ENCODE results near the gene INPP1. TPM values are rescaled to one million over a fixed set of nuclear protein-coding genes. Genes with fewer than 3 reads are reported as not detected.
"Not testable (repeated sequence)": the region's sequence is repeated elsewhere in the genome, so short reads cannot be mapped to it uniquely, and the experiment has no call there.

INPP1 gene
- total RNA-seq = 15.4 and 15.5 TPM in 2 replicates
- long read RNA-seq, transcript INPP1-201 (6 exons, 1,919 nt) = major isoform, 21 of 30 reads
- long read RNA-seq, partial matches to known transcripts = 1 of 30 reads
- long read RNA-seq, other reads (novel, unspliced or antisense) = 6 of 30 reads

- peak; percentile 34 for DNase-seq (ENCODE audit: low spot score, unreplicated experiment)
- Mint-ChIP-seq H3K27me3 (peaks cover 3% of the 10 kb centered on the region), H3K4me3 (ENCODE audit: low read depth) (peak within 1 kb of the TSS; percentile 80), H3K27ac (peak within 1 kb of the TSS; percentile 89), H3K9me3 (ENCODE audit: low read depth) (no peaks in the 10 kb centered on the region), H3K36me3 (ENCODE audit: insufficient read depth) (no peaks in the 10 kb centered on the region), H3K4me1 (ENCODE audit: low read depth) (peaks cover 7% of the 10 kb centered on the region)
- no peak for TF ChIP-seq CTCF (IDR thresholded peaks at IDR 0.05; ENCODE audit: unreplicated experiment)
These were observed at the start of gene INPP1 for GRCh38 chr2:190343536-190344275. TSS of gene INPP1 (plus strand) at chr2:190343589. CDS start at chr2:190360103, 16,514 bp downstream.

GRCh38 chr2:190297880-190298279 is 45.5 kb upstream of the INPP1 start:
- H3K36me3 Mint-ChIP-seq (ENCODE audit: insufficient read depth) = peaks cover 49% of the 10 kb centered on the region
- not testable (repeated sequence) for H3K27me3 Mint-ChIP-seq; H3K4me1 Mint-ChIP-seq (ENCODE audit: low read depth)

GRCh38 chr2:190301032-190301431 is 42.4 kb upstream of the INPP1 start:
- Mint-ChIP-seq H3K27ac (peak overlapping the region; percentile 68), H3K36me3 (ENCODE audit: insufficient read depth) (peaks cover 47% of the 10 kb centered on the region), H3K9me3 (ENCODE audit: low read depth) (peaks cover 18% of the 10 kb centered on the region), H3K27me3 (no peaks in the 10 kb centered on the region), H3K4me1 (ENCODE audit: low read depth) (peaks cover 4% of the 10 kb centered on the region), H3K4me3 (ENCODE audit: low read depth) (peak overlapping the region; percentile 5)
- no peak for DNase-seq (ENCODE audit: low spot score, unreplicated experiment)
- no peak for TF ChIP-seq CTCF (IDR thresholded peaks at IDR 0.05; ENCODE audit: unreplicated experiment)

More at GRCh38 chr2:190297880-190298279, 45.5 kb upstream of the INPP1 start:
- DNase-seq (ENCODE audit: low spot score, unreplicated experiment); H3K4me3 Mint-ChIP-seq (ENCODE audit: low read depth): not testable (repeated sequence)
- peaks cover 18% of the 10 kb centered on the region for H3K9me3 Mint-ChIP-seq (ENCODE audit: low read depth)
- H3K27ac Mint-ChIP-seq = peak overlapping the region; percentile 56

- Mint-ChIP-seq H3K36me3 (ENCODE audit: insufficient read depth) (peaks cover 42% of the 10 kb centered on the region), H3K4me3 (ENCODE audit: low read depth) (no peak overlapping the region), H3K27ac (peak overlapping the region; percentile 67), H3K9me3 (ENCODE audit: low read depth) (peaks cover 18% of the 10 kb centered on the region), H3K27me3 (no peaks in the 10 kb centered on the region), H3K4me1 (ENCODE audit: low read depth) (peaks cover 4% of the 10 kb centered on the region)
- no peak for TF ChIP-seq CTCF (IDR thresholded peaks at IDR 0.05; ENCODE audit: unreplicated experiment)
- no peak for DNase-seq (ENCODE audit: low spot score, unreplicated experiment)
These were observed 41.3 kb upstream of the INPP1 start for GRCh38 chr2:190302052-190302451.

- peaks cover 4% of the 10 kb centered on the region for H3K4me1 Mint-ChIP-seq (ENCODE audit: low read depth)
- no peak overlapping the region for H3K4me3 Mint-ChIP-seq (ENCODE audit: low read depth)
- H3K36me3 Mint-ChIP-seq (ENCODE audit: insufficient read depth) = peaks cover 36% of the 10 kb centered on the region
- H3K27me3 Mint-ChIP-seq = no peaks in the 10 kb centered on the region
- no peak overlapping the region for H3K27ac Mint-ChIP-seq
- no peak for TF ChIP-seq CTCF (IDR thresholded peaks at IDR 0.05; ENCODE audit: unreplicated experiment)
- peaks cover 15% of the 10 kb centered on the region for H3K9me3 Mint-ChIP-seq (ENCODE audit: low read depth)
- DNase-seq (ENCODE audit: low spot score, unreplicated experiment) = no peak
These were observed 39.7 kb upstream of the INPP1 start for GRCh38 chr2:190303647-190304046.

Measured in progenitor cell of endocrine pancreas (in vitro differentiated cells).